ENCODE results near the gene MEAK7.

DNA sequence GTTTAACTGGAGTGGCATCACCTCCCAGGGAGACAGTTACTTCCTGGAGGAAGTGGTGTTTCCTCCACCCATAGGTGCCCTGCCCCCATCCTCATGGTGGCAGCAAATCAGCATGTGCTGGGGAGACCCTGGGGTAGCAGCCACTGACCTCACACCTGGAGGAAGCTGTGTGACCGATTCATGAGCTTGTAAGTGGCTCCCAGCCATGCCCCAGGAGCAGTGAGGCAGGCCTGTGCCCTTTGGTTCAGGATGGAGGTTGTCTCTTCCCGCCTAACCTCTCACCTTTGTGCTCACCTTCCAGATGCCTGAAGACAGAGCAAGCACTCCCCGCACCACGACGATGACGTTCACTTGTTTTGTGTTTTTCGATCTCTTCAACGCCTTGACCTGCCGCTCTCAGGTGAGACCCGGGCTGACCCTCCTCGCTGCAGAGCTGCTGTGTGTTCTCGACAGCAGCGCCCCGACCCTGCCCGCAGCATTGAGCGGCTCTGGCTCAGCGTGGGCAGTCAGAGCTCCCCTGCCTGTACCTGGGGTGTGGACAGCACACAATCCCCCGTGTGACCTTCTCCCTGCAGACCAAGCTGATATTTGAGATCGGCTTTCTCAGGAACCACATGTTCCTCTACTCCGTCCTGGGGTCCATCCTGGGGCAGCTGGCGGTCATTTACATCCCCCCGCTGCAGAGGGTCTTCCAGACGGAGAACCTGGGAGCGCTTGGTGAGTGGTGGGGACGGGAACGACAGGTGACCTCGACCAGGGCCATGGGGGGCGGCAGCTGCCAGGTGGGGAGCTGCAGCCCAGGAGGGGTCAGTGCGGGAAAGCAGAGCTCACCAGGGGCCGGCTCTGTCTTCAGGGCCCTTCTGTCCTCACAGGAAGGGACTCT is 42.8 kb downstream of the MEAK7 start:
- TF ChIP-seq POLR2A (IDR thresholded peaks at IDR 0.05), result no peak
- no peak for TF ChIP-seq CTCF (IDR thresholded peaks at IDR 0.05)
- TF ChIP-seq POLR2AphosphoS5 (IDR thresholded peaks at IDR 0.05; ENCODE audit: insufficient read depth in 1 of 2, low read depth in 1 of 2), result no peak
